H1 (cell line): Measurements from ENCODE around the gene CALCOCO2. TPM values are rescaled to one million over a fixed set of nuclear protein-coding genes. Genes with fewer than 3 reads are reported as not detected.
"Not testable (repeated sequence)": the region's sequence is repeated elsewhere in the genome, so short reads cannot be mapped to it uniquely, and the experiment has no call there.

Source experiments
- CTCF ChIA-PET: fragments of 300-600 bp; sonication (Branson Sonifier 250); formaldehyde crosslinking; loops from one replicate; lab custom pipeline; 2021; ENCODE audit not compliant: partially characterized antibody; lab: Charles Lee
- POLR2A ChIA-PET: fragments of 300-600 bp; sonication (Branson Sonifier 250); formaldehyde crosslinking; loops from one replicate; lab custom pipeline; 2021; ENCODE audit warnings: inconsistent platforms; ENCODE audit not compliant: partially characterized antibody; lab: Charles Lee
- DNase-seq, 2 experiments: peaks; one replicate each; pipeline versions ENCODE4 v3.0.0 to v3.0.0-alpha.2; 2010 to 2022; ENCODE audit warnings: low spot score in 2 of 2, low read depth in 1 of 2, mixed read lengths in 1 of 2
- FAIRE-seq: peaks from 2 replicates; lab custom pipeline; 2011; peaks lifted over from hg19 to GRCh38; lab: Jason Lieb, UNC
- H2AFZ ChIP-seq: 2 replicates; pipeline ENCODE4 v1.8.1; 2012; ENCODE audit warnings: low read length, inconsistent platforms
- H2AK5ac ChIP-seq: 2 replicates; pipeline ENCODE4 v1.6.1; 2013; ENCODE audit warnings: low read depth, low read length
- H2BK120ac ChIP-seq: replicated peaks from 2 replicates; pipeline ENCODE3; 2013; ENCODE audit warnings: low read depth, low read length, inconsistent platforms
- H2BK12ac ChIP-seq: 2 replicates; pipeline ENCODE4 v1.6.1; 2013; ENCODE audit warnings: low read depth, low read length
- H2BK15ac ChIP-seq: 2 replicates; pipeline ENCODE4 v1.6.1; 2013; ENCODE audit warnings: low read length
- H2BK20ac ChIP-seq: 2 replicates; pipeline ENCODE4 v1.6.1; 2013; ENCODE audit warnings: low read length
- H2BK5ac ChIP-seq: 2 replicates; pipeline ENCODE4 v1.6.1; 2013; ENCODE audit warnings: low read depth, low read length
- H3K14ac ChIP-seq: 2 replicates; pipeline ENCODE4 v1.6.1; 2013; ENCODE audit warnings: inconsistent platforms; ENCODE audit not compliant: insufficient read length
- H3K18ac ChIP-seq: 2 replicates; pipeline ENCODE4 v1.6.1; 2013; ENCODE audit warnings: low read length; ENCODE audit errors: extremely low read depth
- H3K23ac ChIP-seq: 2 replicates; pipeline ENCODE4 v1.6.1; 2013; ENCODE audit warnings: inconsistent platforms; ENCODE audit not compliant: insufficient read length
- H3K23me2 ChIP-seq: 2 replicates; pipeline ENCODE4 v1.6.1; 2013; ENCODE audit warnings: low read depth, low read length
- H3K27ac ChIP-seq: 2 replicates; pipeline ENCODE4 v1.6.1; 2011; ENCODE audit warnings: low read depth, low read length, inconsistent platforms
- H3K27me3 ChIP-seq, 4 experiments: replicated peaks in 1 of 4; 1 replicate in 1 of 4; 2 replicates in 3 of 4; pipeline versions ENCODE4 v1.6.1 to v1.8.1; 2011 to 2013; ENCODE audit warnings: low read length in 3 of 4, mild to moderate bottlenecking in 3 of 4, inconsistent platforms in 2 of 4, mixed read lengths in 2 of 4, moderate library complexity in 1 of 4; ENCODE audit not compliant: control insufficient read depth in 3 of 4, insufficient read depth in 3 of 4; ENCODE audit errors: extremely low read depth in 1 of 4
- H3K36me3 ChIP-seq, 4 experiments: 2 replicates each; pipeline versions ENCODE4 v1.6.1 to v1.8.1; 2011 to 2013; ENCODE audit warnings: mild to moderate bottlenecking in 4 of 4, low read length in 3 of 4, moderate library complexity in 2 of 4, control low read depth in 1 of 4, inconsistent platforms in 1 of 4; ENCODE audit not compliant: insufficient read depth in 4 of 4, control insufficient read depth in 2 of 4
- H3K4ac ChIP-seq: replicated peaks from 2 replicates; pipeline ENCODE3; 2013; ENCODE audit warnings: low read length, low read depth, mixed read lengths, inconsistent platforms; ENCODE audit not compliant: insufficient read length
- H3K4me1 ChIP-seq, 4 experiments: replicated peaks in 1 of 4; 1 replicate in 1 of 4; 2 replicates in 3 of 4; pipeline versions ENCODE4 v1.6.1 to v1.8.1; 2011 to 2013; ENCODE audit warnings: low read length in 3 of 4, inconsistent platforms in 2 of 4, mixed read lengths in 1 of 4; ENCODE audit not compliant: insufficient read depth in 4 of 4, control insufficient read depth in 3 of 4
- H3K4me2 ChIP-seq, 2 experiments: 2 replicates each; pipeline versions ENCODE4 v1.6.1 to v1.8.1; 2011 to 2013; ENCODE audit warnings: low read depth in 2 of 2, low read length in 2 of 2, control low read depth in 1 of 2, inconsistent platforms in 1 of 2, mild to moderate bottlenecking in 1 of 2; ENCODE audit not compliant: insufficient read depth in 1 of 2
- H3K4me3 ChIP-seq, 4 experiments: fragments of 200-600, 300-600 bp in 1 of 4; sonication (generic), shearing (Covaris generic), sonication (Bioruptor Twin) in 1 of 4; 2 replicates each; pipeline versions ENCODE4 v1.5.1 to v1.8.1; 2011 to 2016; ENCODE audit warnings: low read length in 4 of 4, low read depth in 3 of 4, control low read depth in 2 of 4, inconsistent platforms in 2 of 4, mild to moderate bottlenecking in 2 of 4, mixed read lengths in 1 of 4, moderate library complexity in 1 of 4; ENCODE audit not compliant: insufficient read depth in 2 of 4; ENCODE audit errors: extremely low read depth in 1 of 4
- H3K56ac ChIP-seq: replicated peaks from 2 replicates; pipeline ENCODE3; 2013; ENCODE audit warnings: low read depth, mild to moderate bottlenecking, mixed read lengths, low read length, inconsistent platforms; ENCODE audit not compliant: insufficient read length
- H3K79me1 ChIP-seq: 2 replicates; pipeline ENCODE4 v1.6.1; 2013; ENCODE audit warnings: low read depth, low read length, control low read depth
- H3K79me2 ChIP-seq, 2 experiments: 2 replicates each; pipeline versions ENCODE4 v1.6.1 to v1.8.1; 2012 to 2013; ENCODE audit warnings: low read length in 2 of 2, mild to moderate bottlenecking in 2 of 2, inconsistent platforms in 1 of 2; ENCODE audit not compliant: insufficient read depth in 2 of 2, control insufficient read depth in 1 of 2
- H3K9ac ChIP-seq, 4 experiments: replicated peaks in 1 of 4; 1 replicate in 1 of 4; 2 replicates in 3 of 4; pipeline versions ENCODE4 v1.6.1 to v1.8.1; 2011 to 2013; ENCODE audit warnings: low read depth in 3 of 4, low read length in 3 of 4, control low read depth in 2 of 4, mild to moderate bottlenecking in 2 of 4, moderate library complexity in 2 of 4, inconsistent platforms in 1 of 4; ENCODE audit errors: extremely low read depth in 1 of 4
- H3K9me3 ChIP-seq, 2 experiments: 2 replicates each; pipeline versions ENCODE4 v1.6.1 to v1.8.1; 2012 to 2013; ENCODE audit warnings: mild to moderate bottlenecking in 2 of 2, moderate library complexity in 2 of 2, control low read depth in 1 of 2, inconsistent platforms in 1 of 2, low read depth in 1 of 2, low read length in 1 of 2, mixed read lengths in 1 of 2; ENCODE audit not compliant: insufficient read depth in 2 of 2
- H4K20me1 ChIP-seq, 2 experiments: replicated peaks in 1 of 2; 2 replicates each; pipeline versions ENCODE3 to v1.8.1; 2011 to 2013; ENCODE audit warnings: inconsistent platforms in 2 of 2, low read length in 2 of 2, mild to moderate bottlenecking in 1 of 2; ENCODE audit not compliant: insufficient read depth in 2 of 2, control insufficient read depth in 1 of 2
- H4K5ac ChIP-seq: 2 replicates; pipeline ENCODE4 v1.6.1; 2013; ENCODE audit warnings: low read length, low read depth, mixed read lengths, inconsistent platforms; ENCODE audit not compliant: insufficient read length
- H4K8ac ChIP-seq: 2 replicates; pipeline ENCODE4 v1.8.0; 2013; ENCODE audit warnings: mild to moderate bottlenecking, moderate library complexity, low read length, inconsistent platforms; ENCODE audit not compliant: insufficient read depth; ENCODE audit errors: extremely low read depth
- H4K91ac ChIP-seq: replicated peaks from 2 replicates; pipeline ENCODE3; 2013; ENCODE audit warnings: low read length, mixed read lengths, inconsistent platforms; ENCODE audit not compliant: insufficient read length
- WGBS, 2 experiments: shearing (Covaris generic) in 1 of 2; methylation state at CpG; one replicate each; pipeline versions ENCODE4 v1.1.6 to v1.1.7; 2013 to 2015; ENCODE audit warnings: low lambda C conversion rate in 2 of 2, mixed read lengths in 2 of 2, inconsistent platforms in 1 of 2, low coverage in 1 of 2, missing lambda C conversion rate in 1 of 2; ENCODE audit not compliant: insufficient replicate concordance in 2 of 2, insufficient coverage in 1 of 2, insufficient read length in 1 of 2; ENCODE audit errors: extremely low coverage in 1 of 2, missing lambda C conversion rate in 1 of 2; 5-methylcytosine and 5-hydroxymethylcytosine counted together
- polyA plus RNA-seq, 7 experiments: library from polyadenylated mRNA; depleted of rRNA in 3 of 7; stranded (reverse) in 5 of 7; unstranded in 2 of 7; fragments of >200 nt in 5 of 7; fragments of 200-250 nt in 2 of 7; gene quantifications; 1 replicate in 5 of 7; 2 replicates in 1 of 7; 4 replicates in 1 of 7; pipeline versions ENCODE4 v1.2.1 to v1.2.3, GENCODE V29; 2011 to 2013; ENCODE audit warnings: missing spikeins in 2 of 7, mixed read lengths in 2 of 7
- total RNA-seq: library from RNA; stranded (reverse); fragmentation: NEBNext Ultra II Directional; extraction: Animal tissue kit (Norgen Biotek cat#: 25700); gene quantifications from 2 replicates; pipeline ENCODE4 v1.2.1, GENCODE V29; 2021

CALCOCO2 gene
- total and polyA plus RNA-seq, 2 of the 8 experiments (the other 6 are each of a cell fraction or from before 2014, with no cell fraction given), result 12.1 to 31.8 TPM

- H3K56ac ChIP-seq, H3K14ac ChIP-seq, H3K79me2 ChIP-seq, H2BK5ac ChIP-seq, H3K9ac ChIP-seq, H4K91ac ChIP-seq, H3K4me3 ChIP-seq, H4K20me1 ChIP-seq, H2AK5ac ChIP-seq, H3K4me1 ChIP-seq, H3K4ac ChIP-seq, H2BK120ac ChIP-seq, H4K5ac ChIP-seq, H3K79me1 ChIP-seq, H3K36me3 ChIP-seq, H3K4me2 ChIP-seq, H2BK15ac ChIP-seq, H3K23me2 ChIP-seq, H2BK20ac ChIP-seq, H3K23ac ChIP-seq, DNase-seq, H3K9me3 ChIP-seq, H3K27ac ChIP-seq, H2BK12ac ChIP-seq, FAIRE-seq, H4K8ac ChIP-seq, POLR2A ChIA-PET, H2AFZ ChIP-seq, H3K18ac ChIP-seq, H3K27me3 ChIP-seq: not testable (repeated sequence)
- CTCF ChIA-PET, result interaction anchor here (0.7 to 88.5 kb wide), 3 partner anchors 6 to 169 kb away, joined by 3 to 2590 read pairs (median 2590); partner anchors contain the start of genes ATP5MC1, CALCOCO2 and TTLL6
- 94% methylated on average over 4 of the region's 4 CpGs; no CpG with 5 or more reads in 1 of the 2 experiments for WGBS, 2 experiments
Measured at GRCh38 chr17:48837458-48837857, 6.6 kb downstream of the CALCOCO2 start.
